HCT116 (cell line): ENCODE results near the gene HIBADH.

Source experiments
- CTCF ChIP-seq, 3 experiments: fragments of 200-600 bp in 1 of 3; sonication (generic) in 1 of 3; IDR thresholded peaks in 2 of 3; conservative IDR thresholded peaks in 1 of 3; 2 replicates each; pipeline ENCODE4 v1.5.1; 2012 to 2017; ENCODE audit warnings: low read depth in 2 of 3, low read length in 2 of 3, antibody characterized with exemption in 1 of 3, borderline replicate concordance in 1 of 3, control low read depth in 1 of 3, mild to moderate bottlenecking in 1 of 3, mixed read lengths in 1 of 3, mixed run types in 1 of 3, moderate library complexity in 1 of 3; ENCODE audit not compliant: insufficient read depth in 1 of 3
- ELF1 ChIP-seq: IDR thresholded peaks from 2 replicates; pipeline ENCODE4 v1.6.1; 2012; ENCODE audit warnings: low read depth, borderline replicate concordance
- EZH2phosphoT487 ChIP-seq: fragments of 200-600 bp; IDR thresholded peaks from 2 replicates; pipeline ENCODE4 v1.6.1; 2018; ENCODE audit warnings: antibody characterized with exemption, borderline replicate concordance
- JUND ChIP-seq: IDR thresholded peaks from 2 replicates; pipeline ENCODE4 v1.6.1; 2012
- MAX ChIP-seq: IDR thresholded peaks from 2 replicates; pipeline ENCODE4 v1.6.1; 2012
- POLR2A ChIP-seq: IDR thresholded peaks from 2 replicates; pipeline ENCODE4 v1.7.0; 2011; ENCODE audit warnings: borderline replicate concordance; ENCODE audit not compliant: insufficient read depth, insufficient read length; ENCODE audit errors: extremely low read depth
- POLR2AphosphoS5 ChIP-seq: IDR thresholded peaks from 2 replicates; pipeline ENCODE4 v1.6.1; 2011; ENCODE audit warnings: mild to moderate bottlenecking, low read depth, low read length, moderate library complexity
- RAD21 ChIP-seq: IDR thresholded peaks from 2 replicates; pipeline ENCODE4 v1.6.1; 2012; ENCODE audit warnings: low read depth, mild to moderate bottlenecking
- REST ChIP-seq: IDR thresholded peaks from 2 replicates; pipeline ENCODE4 v1.6.1; 2012; ENCODE audit warnings: low read depth
- SRF ChIP-seq: IDR thresholded peaks from 2 replicates; pipeline ENCODE4 v1.6.1; 2012; ENCODE audit warnings: low read depth
- TCF7L2 ChIP-seq: IDR thresholded peaks from 2 replicates; pipeline ENCODE4 v1.7.0; 2011; ENCODE audit warnings: borderline replicate concordance, inconsistent platforms; ENCODE audit not compliant: insufficient read depth, insufficient read length; ENCODE audit errors: extremely low read depth

GRCh38 chr7:27663989-27664331 lies 1.3 kb upstream of the HIBADH start:
- TF ChIP-seq SRF = no peak
- no peak for TF ChIP-seq CTCF (IDR thresholded peaks at IDR 0.05 in 2 of 3, conservative IDR thresholded peaks at IDR 0.05 in 1 of 3; ENCODE audit: borderline replicate concordance in 1 of 3, insufficient read depth in 1 of 3, low read depth in 2 of 3, low read length in 2 of 3)
- no peak for TF ChIP-seq JUND
- no peak for TF ChIP-seq EZH2phosphoT487
- no peak for TF ChIP-seq ELF1
- no peak for TF ChIP-seq POLR2A
- no peak for TF ChIP-seq TCF7L2
- no peak for TF ChIP-seq REST
- no peak for TF ChIP-seq POLR2AphosphoS5
- no peak for TF ChIP-seq RAD21
- no peak; the same call in 1 of the 2 replicates for TF ChIP-seq MAX
